HEK293 (cell line): Measurements from ENCODE around the gene TAF10.

Source experiments
- CTCF ChIA-PET: fragments of 350-600 bp; formaldehyde crosslinking; extraction: SDS; loops from one replicate; lab custom pipeline; 2021; ENCODE audit warnings: antibody characterized with exemption; lab: Yijun Ruan, JAX
- POLR2A ChIA-PET: fragments of 300-600 bp; formaldehyde crosslinking; extraction: SDS; loops from one replicate; lab custom pipeline; 2020; ENCODE audit warnings: antibody characterized with exemption, inconsistent platforms; lab: Yijun Ruan, JAX
- H3K27ac ChIP-seq: fragments of 200-500 bp; sonication (Bioruptor generic); 2 replicates; pipeline ENCODE4 v1.5.1; 2014; ENCODE audit warnings: low read depth, low read length, control low read depth, inconsistent platforms; ENCODE audit errors: extremely low read depth
- H3K36me3 ChIP-seq, 2 experiments: fragments of 200-500 bp in 1 of 2; sonication (Bioruptor generic) in 1 of 2; 1 replicate in 1 of 2; 2 replicates in 1 of 2; pipeline ENCODE4 v1.5.1; 2014 to 2017; ENCODE audit warnings: inconsistent platforms in 2 of 2, low read length in 2 of 2; ENCODE audit not compliant: control insufficient read depth in 2 of 2, insufficient read depth in 1 of 2
- H3K4me1 ChIP-seq: fragments of 200-500 bp; sonication (Bioruptor generic); 2 replicates; pipeline ENCODE4 v1.5.1; 2014; ENCODE audit warnings: mild to moderate bottlenecking, low read length, inconsistent platforms; ENCODE audit not compliant: control insufficient read depth, insufficient read depth
- H3K4me3 ChIP-seq: 2 replicates; pipeline ENCODE4 v1.5.1; 2011; ENCODE audit warnings: low read depth, mild to moderate bottlenecking, control low read depth, low read length, moderate library complexity
- H3K9me3 ChIP-seq: fragments of 200-500 bp; sonication (Bioruptor generic); 2 replicates; pipeline ENCODE4 v1.5.1; 2014; ENCODE audit warnings: low read depth, low read length, inconsistent platforms; ENCODE audit not compliant: control insufficient read depth, insufficient read depth
- HOXD13 ChIP-seq: sonication (generic); formaldehyde crosslinking; IDR thresholded peaks from 2 replicates; pipeline ENCODE4 v1.8.0; 2022; ENCODE audit warnings: missing genetic modification reagents, borderline replicate concordance
- SP3 ChIP-seq: fragments of 450-650 bp; formaldehyde crosslinking; IDR thresholded peaks from 2 replicates; pipeline ENCODE4 v1.5.1; 2016; ENCODE audit warnings: missing biosample characterization, missing genetic modification characterization
- ZFHX2 ChIP-seq: fragments of 450-650 bp; formaldehyde crosslinking; conservative IDR thresholded peaks from 2 replicates; pipeline ENCODE4 v1.5.1; 2016; ENCODE audit warnings: missing biosample characterization, missing genetic modification characterization
- ZFP41 ChIP-seq: fragments of 450-650 bp; formaldehyde crosslinking; IDR thresholded peaks from 2 replicates; pipeline ENCODE4 v1.5.1; 2016; ENCODE audit warnings: missing biosample characterization, missing genetic modification characterization, borderline replicate concordance
- ZNF266 ChIP-seq: fragments of 450-650 bp; formaldehyde crosslinking; IDR thresholded peaks from 2 replicates; pipeline ENCODE4 v1.5.1; 2016; ENCODE audit warnings: missing biosample characterization, missing genetic modification characterization, low read depth
- ZNF341 ChIP-seq: fragments of 450-650 bp; formaldehyde crosslinking; IDR thresholded peaks from 2 replicates; pipeline ENCODE4; 2016; ENCODE audit warnings: low read depth, missing biosample characterization, missing genetic modification characterization
- ZNF391 ChIP-seq: fragments of 450-650 bp; formaldehyde crosslinking; IDR thresholded peaks from 2 replicates; pipeline ENCODE4 v1.5.1; 2016; ENCODE audit warnings: low read depth, missing biosample characterization, missing genetic modification characterization, borderline replicate concordance
- ZNF664 ChIP-seq: fragments of 450-650 bp; formaldehyde crosslinking; IDR thresholded peaks from 2 replicates; pipeline ENCODE4 v1.5.1; 2016; ENCODE audit warnings: missing biosample characterization, missing genetic modification characterization
- ZNF777 ChIP-seq: fragments of 450-650 bp; formaldehyde crosslinking; IDR thresholded peaks from 2 replicates; pipeline ENCODE4 v1.5.1; 2017; ENCODE audit warnings: missing biosample characterization, missing genetic modification characterization, borderline replicate concordance
- TF ChIP-seq, protein P1 (sequence below): fragments of 450-650 bp; formaldehyde crosslinking; IDR thresholded peaks from 2 replicates; pipeline ENCODE4 v1.5.0; 2017; ENCODE audit warnings: missing biosample characterization, missing genetic modification characterization, borderline replicate concordance
- TF ChIP-seq, protein P2 (sequence below): fragments of 450-650 bp; formaldehyde crosslinking; IDR thresholded peaks from 2 replicates; pipeline ENCODE4 v1.5.1; 2016; ENCODE audit warnings: missing biosample characterization, missing genetic modification characterization
- TF ChIP-seq, protein P3 (sequence below): fragments of 450-650 bp; formaldehyde crosslinking; IDR thresholded peaks from 2 replicates; pipeline ENCODE4 v1.5.1; 2016; ENCODE audit warnings: missing biosample characterization, missing genetic modification characterization

TAF10 gene

GRCh38 chr11:6646918-6647679, 35.1 kb upstream of the TAF10 start:
- TF ChIP-seq ZNF266 (tag by site-specific recombination) (no peak), ZNF777 (tag by site-specific recombination) (no peak), ZNF391 (tag by site-specific recombination) (no peak), ZNF341 (tag by site-specific recombination) (peak; percentile 92), ZNF664 (tag by site-specific recombination) (peak; percentile 91), SP3 (tag by site-specific recombination) (no peak)
- TF ChIP-seq, protein P1, sequence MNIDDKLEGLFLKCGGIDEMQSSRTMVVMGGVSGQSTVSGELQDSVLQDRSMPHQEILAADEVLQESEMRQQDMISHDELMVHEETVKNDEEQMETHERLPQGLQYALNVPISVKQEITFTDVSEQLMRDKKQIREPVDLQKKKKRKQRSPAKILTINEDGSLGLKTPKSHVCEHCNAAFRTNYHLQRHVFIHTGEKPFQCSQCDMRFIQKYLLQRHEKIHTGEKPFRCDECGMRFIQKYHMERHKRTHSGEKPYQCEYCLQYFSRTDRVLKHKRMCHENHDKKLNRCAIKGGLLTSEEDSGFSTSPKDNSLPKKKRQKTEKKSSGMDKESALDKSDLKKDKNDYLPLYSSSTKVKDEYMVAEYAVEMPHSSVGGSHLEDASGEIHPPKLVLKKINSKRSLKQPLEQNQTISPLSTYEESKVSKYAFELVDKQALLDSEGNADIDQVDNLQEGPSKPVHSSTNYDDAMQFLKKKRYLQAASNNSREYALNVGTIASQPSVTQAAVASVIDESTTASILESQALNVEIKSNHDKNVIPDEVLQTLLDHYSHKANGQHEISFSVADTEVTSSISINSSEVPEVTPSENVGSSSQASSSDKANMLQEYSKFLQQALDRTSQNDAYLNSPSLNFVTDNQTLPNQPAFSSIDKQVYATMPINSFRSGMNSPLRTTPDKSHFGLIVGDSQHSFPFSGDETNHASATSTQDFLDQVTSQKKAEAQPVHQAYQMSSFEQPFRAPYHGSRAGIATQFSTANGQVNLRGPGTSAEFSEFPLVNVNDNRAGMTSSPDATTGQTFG (tag by site-specific recombination) = no peak
- Histone ChIP-seq H3K9me3 (no peaks in the 10 kb centered on the region), H3K36me3 (no peaks in the 10 kb centered on the region), H3K4me1 (no peaks in the 10 kb centered on the region), H3K4me3 (no peak overlapping the region), H3K27ac (no peak overlapping the region)
- CTCF ChIA-PET = interaction anchor here (0.6 to 1.1 kb wide), 2 partner anchors 93 to 268 kb away, joined by 3 read pairs; no protein-coding TSS in a partner anchor
- POLR2A ChIA-PET = interaction anchor here (1.3 kb wide), 1 partner anchor 28 kb away, joined by 3 read pairs; the partner anchor contains the start of gene TPP1

GRCh38 chr11:6646576-6646917, 34.5 kb upstream of the TAF10 start:
- H3K4me1 ChIP-seq = no peaks in the 10 kb centered on the region
- CTCF ChIA-PET = interaction anchor here (1.1 kb wide), 1 partner anchor 268 kb away, joined by 3 read pairs; no protein-coding TSS in a partner anchor
- H3K36me3 ChIP-seq = no peaks in the 10 kb centered on the region

More at GRCh38 chr11:6646576-6646917, 34.5 kb upstream of the TAF10 start:
- Histone ChIP-seq H3K4me3 (no peak overlapping the region), H3K27ac (no peak overlapping the region), H3K9me3 (no peaks in the 10 kb centered on the region)
- POLR2A ChIA-PET = interaction anchor here (1.3 kb wide), 1 partner anchor 27 kb away, joined by 3 read pairs; the partner anchor contains the start of gene TPP1
- TF ChIP-seq, protein P2, sequence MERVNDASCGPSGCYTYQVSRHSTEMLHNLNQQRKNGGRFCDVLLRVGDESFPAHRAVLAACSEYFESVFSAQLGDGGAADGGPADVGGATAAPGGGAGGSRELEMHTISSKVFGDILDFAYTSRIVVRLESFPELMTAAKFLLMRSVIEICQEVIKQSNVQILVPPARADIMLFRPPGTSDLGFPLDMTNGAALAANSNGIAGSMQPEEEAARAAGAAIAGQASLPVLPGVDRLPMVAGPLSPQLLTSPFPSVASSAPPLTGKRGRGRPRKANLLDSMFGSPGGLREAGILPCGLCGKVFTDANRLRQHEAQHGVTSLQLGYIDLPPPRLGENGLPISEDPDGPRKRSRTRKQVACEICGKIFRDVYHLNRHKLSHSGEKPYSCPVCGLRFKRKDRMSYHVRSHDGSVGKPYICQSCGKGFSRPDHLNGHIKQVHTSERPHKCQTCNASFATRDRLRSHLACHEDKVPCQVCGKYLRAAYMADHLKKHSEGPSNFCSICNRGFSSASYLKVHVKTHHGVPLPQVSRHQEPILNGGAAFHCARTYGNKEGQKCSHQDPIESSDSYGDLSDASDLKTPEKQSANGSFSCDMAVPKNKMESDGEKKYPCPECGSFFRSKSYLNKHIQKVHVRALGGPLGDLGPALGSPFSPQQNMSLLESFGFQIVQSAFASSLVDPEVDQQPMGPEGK (tag by site-specific recombination) = no peak
- TF ChIP-seq HOXD13 (CRISPR knock-in tag) = no peak
- TF ChIP-seq, protein P3, sequence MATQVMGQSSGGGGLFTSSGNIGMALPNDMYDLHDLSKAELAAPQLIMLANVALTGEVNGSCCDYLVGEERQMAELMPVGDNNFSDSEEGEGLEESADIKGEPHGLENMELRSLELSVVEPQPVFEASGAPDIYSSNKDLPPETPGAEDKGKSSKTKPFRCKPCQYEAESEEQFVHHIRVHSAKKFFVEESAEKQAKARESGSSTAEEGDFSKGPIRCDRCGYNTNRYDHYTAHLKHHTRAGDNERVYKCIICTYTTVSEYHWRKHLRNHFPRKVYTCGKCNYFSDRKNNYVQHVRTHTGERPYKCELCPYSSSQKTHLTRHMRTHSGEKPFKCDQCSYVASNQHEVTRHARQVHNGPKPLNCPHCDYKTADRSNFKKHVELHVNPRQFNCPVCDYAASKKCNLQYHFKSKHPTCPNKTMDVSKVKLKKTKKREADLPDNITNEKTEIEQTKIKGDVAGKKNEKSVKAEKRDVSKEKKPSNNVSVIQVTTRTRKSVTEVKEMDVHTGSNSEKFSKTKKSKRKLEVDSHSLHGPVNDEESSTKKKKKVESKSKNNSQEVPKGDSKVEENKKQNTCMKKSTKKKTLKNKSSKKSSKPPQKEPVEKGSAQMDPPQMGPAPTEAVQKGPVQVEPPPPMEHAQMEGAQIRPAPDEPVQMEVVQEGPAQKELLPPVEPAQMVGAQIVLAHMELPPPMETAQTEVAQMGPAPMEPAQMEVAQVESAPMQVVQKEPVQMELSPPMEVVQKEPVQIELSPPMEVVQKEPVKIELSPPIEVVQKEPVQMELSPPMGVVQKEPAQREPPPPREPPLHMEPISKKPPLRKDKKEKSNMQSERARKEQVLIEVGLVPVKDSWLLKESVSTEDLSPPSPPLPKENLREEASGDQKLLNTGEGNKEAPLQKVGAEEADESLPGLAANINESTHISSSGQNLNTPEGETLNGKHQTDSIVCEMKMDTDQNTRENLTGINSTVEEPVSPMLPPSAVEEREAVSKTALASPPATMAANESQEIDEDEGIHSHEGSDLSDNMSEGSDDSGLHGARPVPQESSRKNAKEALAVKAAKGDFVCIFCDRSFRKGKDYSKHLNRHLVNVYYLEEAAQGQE (tag by site-specific recombination) = no peak
- TF ChIP-seq ZFHX2 = no peak
- TF ChIP-seq ZFP41 (tag by site-specific recombination) = no peak
